Left ventricle myocardium inferior (tissue), 1 donor: ENCODE measurements around the gene FAM184B. TPM values are rescaled to one million over a fixed set of nuclear protein-coding genes. Genes with fewer than 3 reads are reported as not detected.
"Not testable (repeated sequence)": the region's sequence is repeated elsewhere in the genome, so short reads cannot be mapped to it uniquely, and the experiment has no call there.

Experiments
- DNase-seq: peaks from one replicate; pipeline ENCODE4 v3.0.0-alpha.2; 2020
- H3K27ac ChIP-seq: fragments of 200-600 bp; replicated peaks from 2 replicates; pipeline ENCODE4 v1.8.0; 2021
- H3K27me3 ChIP-seq: fragments of 200-600 bp; 2 replicates; pipeline ENCODE4 v1.8.0; 2021; ENCODE audit warnings: low read depth
- H3K36me3 ChIP-seq: fragments of 200-600 bp; 2 replicates; pipeline ENCODE4 v1.8.0; 2021
- H3K4me1 ChIP-seq: fragments of 200-600 bp; 2 replicates; pipeline ENCODE4 v1.8.0; 2021
- H3K4me3 ChIP-seq: fragments of 200-600 bp; 2 replicates; pipeline ENCODE4 v1.8.0; 2021; ENCODE audit warnings: mild to moderate bottlenecking, moderate library complexity
- H3K9me3 ChIP-seq: fragments of 200-600 bp; replicated peaks from 2 replicates; pipeline ENCODE4 v1.8.0; 2021
- intact Hi-C: fragments of 100-400 bp; cut with micrococcal nuclease; formaldehyde crosslinking; loops from one replicate; pipeline ENCODE4 v1.11.0; 2022
- total RNA-seq: library from RNA; stranded (reverse); fragmentation: NEBNext Ultra II Directional; extraction: Animal tissue kit (Norgen Biotek cat#: 25700); gene quantifications from one replicate; pipeline ENCODE4 v1.2.1, GENCODE V29; 2021
- TF ChIP-seq, protein P1 (sequence below): fragments of 200-600 bp; IDR thresholded peaks from 2 replicates; pipeline ENCODE4 v1.8.0; 2021; ENCODE audit warnings: antibody characterized with exemption, mild to moderate bottlenecking, borderline replicate concordance
- donor health status: DM: no; HTN: yes; CAD: no; lungs with severe emphysema.

The FAM184B gene
- total RNA-seq, 1 donor from 2014 or later: not detected

DNA sequence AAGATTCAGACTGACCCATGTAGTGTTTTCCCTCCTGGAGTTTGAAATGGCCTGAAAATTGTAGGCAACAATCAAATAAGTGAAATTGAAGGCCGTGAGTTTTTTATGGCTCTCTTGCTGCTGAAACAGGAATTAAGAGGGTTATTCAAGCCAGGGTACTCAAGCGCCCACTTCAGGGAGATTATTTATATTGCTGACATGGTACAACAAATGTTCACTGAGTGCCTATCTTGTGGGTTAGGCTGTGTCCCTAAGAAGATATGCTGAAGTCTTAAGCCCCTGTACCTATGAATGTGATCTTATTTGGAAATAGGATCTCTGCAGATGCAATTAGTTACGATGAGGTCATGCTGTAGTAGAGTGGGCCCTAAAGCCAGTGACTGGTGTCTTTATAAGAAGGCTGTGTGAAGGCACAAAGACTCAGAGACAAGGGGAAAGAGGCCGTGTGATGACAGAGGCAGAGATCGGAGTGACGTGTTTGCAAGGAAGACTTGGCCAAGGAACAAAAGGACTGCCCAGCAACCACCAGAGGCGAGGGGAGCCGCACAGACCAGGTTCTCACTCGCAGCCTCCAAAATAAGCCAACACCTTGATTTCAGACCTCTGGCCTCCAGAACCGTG lies 94.1 kb downstream of the FAM184B start:
- intact Hi-C loops: no loop called here
- Histone ChIP-seq H3K9me3 (no peaks in the 10 kb centered on the region), H3K36me3 (no peaks in the 10 kb centered on the region), H3K4me1 (no peaks in the 10 kb centered on the region), H3K27ac (no peak overlapping the region), H3K27me3 (no peaks in the 10 kb centered on the region), H3K4me3 (no peak overlapping the region)
- no peak for DNase-seq
- TF ChIP-seq, protein P1, sequence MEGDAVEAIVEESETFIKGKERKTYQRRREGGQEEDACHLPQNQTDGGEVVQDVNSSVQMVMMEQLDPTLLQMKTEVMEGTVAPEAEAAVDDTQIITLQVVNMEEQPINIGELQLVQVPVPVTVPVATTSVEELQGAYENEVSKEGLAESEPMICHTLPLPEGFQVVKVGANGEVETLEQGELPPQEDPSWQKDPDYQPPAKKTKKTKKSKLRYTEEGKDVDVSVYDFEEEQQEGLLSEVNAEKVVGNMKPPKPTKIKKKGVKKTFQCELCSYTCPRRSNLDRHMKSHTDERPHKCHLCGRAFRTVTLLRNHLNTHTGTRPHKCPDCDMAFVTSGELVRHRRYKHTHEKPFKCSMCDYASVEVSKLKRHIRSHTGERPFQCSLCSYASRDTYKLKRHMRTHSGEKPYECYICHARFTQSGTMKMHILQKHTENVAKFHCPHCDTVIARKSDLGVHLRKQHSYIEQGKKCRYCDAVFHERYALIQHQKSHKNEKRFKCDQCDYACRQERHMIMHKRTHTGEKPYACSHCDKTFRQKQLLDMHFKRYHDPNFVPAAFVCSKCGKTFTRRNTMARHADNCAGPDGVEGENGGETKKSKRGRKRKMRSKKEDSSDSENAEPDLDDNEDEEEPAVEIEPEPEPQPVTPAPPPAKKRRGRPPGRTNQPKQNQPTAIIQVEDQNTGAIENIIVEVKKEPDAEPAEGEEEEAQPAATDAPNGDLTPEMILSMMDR: no peak

DNA sequence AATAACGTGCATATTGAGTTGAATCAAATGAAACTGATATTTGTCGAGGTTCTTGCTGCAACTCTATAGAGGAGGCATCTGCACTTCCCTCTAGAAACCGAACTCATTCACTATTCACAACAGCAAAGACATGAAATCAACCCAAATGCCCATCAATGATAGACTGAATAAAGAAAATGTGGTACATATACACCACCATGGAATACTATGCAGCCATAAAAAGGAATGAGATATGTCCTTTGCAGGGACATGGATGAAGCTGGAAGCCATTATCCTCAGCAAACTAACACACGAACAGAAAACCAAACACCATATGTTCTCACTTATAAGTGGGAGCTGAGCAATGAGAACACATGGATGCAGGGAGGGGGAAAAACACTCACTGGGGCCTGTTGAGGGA lies 96.8 kb downstream of the FAM184B start:
- H3K4me1 ChIP-seq, intact Hi-C loops, DNase-seq, H3K27me3 ChIP-seq, H3K9me3 ChIP-seq, H3K27ac ChIP-seq, H3K36me3 ChIP-seq, H3K4me3 ChIP-seq: not testable (repeated sequence)

DNA sequence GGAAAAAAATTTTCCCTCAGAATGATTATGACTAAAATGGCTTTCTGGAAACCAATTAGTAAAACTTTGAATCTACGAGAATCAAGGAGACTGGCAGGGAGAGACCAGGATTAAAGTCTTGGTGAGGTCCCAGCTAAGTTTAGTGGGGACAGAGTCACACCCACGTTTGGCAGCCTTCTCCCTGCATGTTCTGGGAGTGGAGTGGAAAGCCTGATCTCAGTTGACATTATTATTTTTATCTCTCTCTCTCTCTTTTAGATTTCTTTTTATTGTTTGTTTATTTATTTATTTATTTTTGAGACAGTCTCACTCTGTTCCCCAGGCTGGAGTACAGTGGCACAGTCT lies 99.2 kb downstream of the FAM184B start:
- H3K27ac ChIP-seq: no peak overlapping the region
- TF ChIP-seq, protein P1: no peak
- no peak overlapping the region for H3K4me3 ChIP-seq
- DNase-seq: no peak
- intact Hi-C loops: no loop called here
- H3K9me3 ChIP-seq: peaks cover 16% of the 10 kb centered on the region
- no peaks in the 10 kb centered on the region for H3K36me3 ChIP-seq
- no peaks in the 10 kb centered on the region for H3K4me1 ChIP-seq
- no peaks in the 10 kb centered on the region for H3K27me3 ChIP-seq

DNA sequence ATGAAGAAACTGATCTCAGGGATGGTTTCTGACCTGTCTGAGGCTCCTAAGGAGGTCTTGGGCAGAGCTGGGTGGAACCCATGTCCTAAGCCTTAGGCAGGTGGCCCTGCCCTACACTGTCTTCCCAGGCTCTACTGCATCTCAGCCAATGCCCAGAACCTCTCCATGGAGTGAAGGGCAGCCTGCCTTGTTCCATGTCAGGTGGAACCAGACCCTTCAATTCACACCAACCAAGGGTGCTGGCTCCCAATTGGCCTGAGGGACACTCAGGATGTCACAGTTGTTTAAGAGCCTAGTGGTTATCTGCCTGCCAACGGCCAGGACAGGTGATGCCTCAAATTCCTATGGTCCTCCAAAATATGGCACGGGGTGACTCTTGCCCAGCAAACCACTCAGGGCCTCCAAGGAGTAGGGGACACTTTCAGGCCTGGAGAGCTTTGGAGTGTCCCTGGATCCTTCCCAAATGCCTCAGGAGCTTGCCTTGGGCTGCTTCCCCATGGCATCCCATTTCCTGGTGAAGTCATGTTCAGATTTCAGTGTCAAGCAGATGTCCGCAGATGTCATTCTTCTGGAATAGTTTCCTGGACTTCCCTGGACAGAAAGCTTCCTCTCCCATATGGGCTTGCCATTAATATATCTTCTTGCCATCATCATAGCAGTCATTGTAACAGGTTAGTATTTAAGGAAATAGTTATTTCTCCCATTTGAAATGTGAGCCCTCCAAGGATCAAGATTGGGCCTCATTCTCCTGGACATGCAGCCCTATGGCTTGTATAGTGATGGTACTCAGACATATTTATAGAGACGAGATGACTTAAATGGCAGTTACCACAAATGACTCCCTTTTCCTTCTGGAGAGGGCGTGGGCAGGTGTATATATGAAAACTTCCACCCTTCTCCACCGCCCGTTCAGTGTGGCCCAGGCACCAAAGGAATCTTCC lies 99.9 kb downstream of the FAM184B start:
- no peaks in the 10 kb centered on the region for H3K36me3 ChIP-seq
- intact Hi-C loops: no loop called here
- H3K4me3 ChIP-seq: no peak overlapping the region
- no peaks in the 10 kb centered on the region for H3K4me1 ChIP-seq
- H3K27ac ChIP-seq: no peak overlapping the region
- H3K27me3 ChIP-seq: no peaks in the 10 kb centered on the region
- TF ChIP-seq, protein P1: no peak
- DNase-seq: no peak
- H3K9me3 ChIP-seq: peaks cover 18% of the 10 kb centered on the region

DNA sequence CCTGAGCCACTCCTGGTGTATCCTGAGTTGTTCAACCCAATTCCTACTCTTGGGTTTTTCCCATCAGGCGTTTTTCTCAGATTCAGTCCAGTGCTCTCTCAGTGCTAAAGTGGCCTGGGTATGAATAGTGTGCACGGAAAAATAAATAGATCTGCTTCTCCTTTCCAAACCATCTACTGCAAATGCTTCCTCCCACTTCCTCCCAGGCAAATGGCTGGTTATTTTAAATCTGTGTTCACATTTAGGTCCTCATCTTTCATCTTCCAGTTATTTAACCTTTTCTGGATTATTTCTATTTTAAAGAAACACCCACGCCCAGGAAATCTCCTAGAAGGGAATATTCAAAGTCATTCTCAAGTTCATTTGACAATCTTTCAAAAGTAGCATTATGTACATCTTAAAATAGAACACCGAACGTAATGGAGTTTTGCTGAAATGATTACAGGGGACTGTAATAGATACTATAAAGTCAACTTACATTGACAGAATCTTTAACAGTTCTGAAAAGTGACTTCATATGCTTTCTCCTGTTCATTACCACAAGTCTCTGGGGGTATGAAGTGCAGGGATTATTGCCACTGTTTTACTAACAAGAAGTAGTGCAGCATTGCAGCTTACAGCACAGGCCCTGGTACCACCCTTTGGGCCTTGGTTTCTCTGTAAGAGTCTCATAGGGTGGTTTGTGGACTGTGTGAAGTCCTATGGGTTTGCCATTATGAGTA lies 100.7 kb downstream of the FAM184B start:
- intact Hi-C loops: no loop called here
- no peak for DNase-seq
- Histone ChIP-seq H3K4me3 (no peak overlapping the region), H3K9me3 (peaks cover 18% of the 10 kb centered on the region), H3K4me1 (no peaks in the 10 kb centered on the region), H3K27me3 (no peaks in the 10 kb centered on the region), H3K27ac (no peak overlapping the region), H3K36me3 (no peaks in the 10 kb centered on the region)
- TF ChIP-seq, protein P1: no peak
